Measurements from ENCODE around the gene SNX30.

DNA sequence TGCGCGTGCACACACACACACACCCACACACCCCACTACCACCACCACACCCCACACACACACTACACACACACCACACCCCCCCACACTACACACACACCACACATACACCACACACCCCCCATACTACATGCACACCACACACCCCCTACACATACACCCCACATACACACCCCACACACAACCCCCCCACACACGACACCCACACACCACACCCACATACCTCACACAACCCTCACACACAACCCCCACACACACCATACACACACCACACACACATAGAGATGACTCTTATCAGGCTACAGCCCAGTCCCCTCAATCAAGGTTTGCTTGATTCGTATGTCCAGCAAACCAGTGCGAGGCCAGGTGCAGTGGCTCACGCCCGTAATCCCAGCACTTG, 114.4 kb downstream of the SNX30 start:
- TF ChIP-seq, protein P1, sequence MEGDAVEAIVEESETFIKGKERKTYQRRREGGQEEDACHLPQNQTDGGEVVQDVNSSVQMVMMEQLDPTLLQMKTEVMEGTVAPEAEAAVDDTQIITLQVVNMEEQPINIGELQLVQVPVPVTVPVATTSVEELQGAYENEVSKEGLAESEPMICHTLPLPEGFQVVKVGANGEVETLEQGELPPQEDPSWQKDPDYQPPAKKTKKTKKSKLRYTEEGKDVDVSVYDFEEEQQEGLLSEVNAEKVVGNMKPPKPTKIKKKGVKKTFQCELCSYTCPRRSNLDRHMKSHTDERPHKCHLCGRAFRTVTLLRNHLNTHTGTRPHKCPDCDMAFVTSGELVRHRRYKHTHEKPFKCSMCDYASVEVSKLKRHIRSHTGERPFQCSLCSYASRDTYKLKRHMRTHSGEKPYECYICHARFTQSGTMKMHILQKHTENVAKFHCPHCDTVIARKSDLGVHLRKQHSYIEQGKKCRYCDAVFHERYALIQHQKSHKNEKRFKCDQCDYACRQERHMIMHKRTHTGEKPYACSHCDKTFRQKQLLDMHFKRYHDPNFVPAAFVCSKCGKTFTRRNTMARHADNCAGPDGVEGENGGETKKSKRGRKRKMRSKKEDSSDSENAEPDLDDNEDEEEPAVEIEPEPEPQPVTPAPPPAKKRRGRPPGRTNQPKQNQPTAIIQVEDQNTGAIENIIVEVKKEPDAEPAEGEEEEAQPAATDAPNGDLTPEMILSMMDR (conservative IDR thresholded peaks at IDR 0.05; ENCODE audit: low read length): no peak
- no peak for TF ChIP-seq EZH2phosphoT487 (IDR thresholded peaks at IDR 0.05; ENCODE audit: borderline replicate concordance)
